H1 (cell line): Measurements from ENCODE around the gene AIPL1. TPM values are rescaled to one million over a fixed set of nuclear protein-coding genes. Genes with fewer than 3 reads are reported as not detected.

ENCODE experiments used
- CTCF ChIA-PET: fragments of 300-600 bp; sonication (Branson Sonifier 250); formaldehyde crosslinking; loops from one replicate; lab custom pipeline; 2021; ENCODE audit not compliant: partially characterized antibody; lab: Charles Lee
- POLR2A ChIA-PET: fragments of 300-600 bp; sonication (Branson Sonifier 250); formaldehyde crosslinking; loops from one replicate; lab custom pipeline; 2021; ENCODE audit warnings: inconsistent platforms; ENCODE audit not compliant: partially characterized antibody; lab: Charles Lee
- DNase-seq, 2 experiments: peaks; one replicate each; pipeline versions ENCODE4 v3.0.0 to v3.0.0-alpha.2; 2010 to 2022; ENCODE audit warnings: low spot score in 2 of 2, low read depth in 1 of 2, mixed read lengths in 1 of 2
- FAIRE-seq: peaks from 2 replicates; lab custom pipeline; 2011; peaks lifted over from hg19 to GRCh38; lab: Jason Lieb, UNC
- H2AFZ ChIP-seq: 2 replicates; pipeline ENCODE4 v1.8.1; 2012; ENCODE audit warnings: low read length, inconsistent platforms
- H2AK5ac ChIP-seq: 2 replicates; pipeline ENCODE4 v1.6.1; 2013; ENCODE audit warnings: low read depth, low read length
- H2BK120ac ChIP-seq: replicated peaks from 2 replicates; pipeline ENCODE3; 2013; ENCODE audit warnings: low read depth, low read length, inconsistent platforms
- H2BK12ac ChIP-seq: 2 replicates; pipeline ENCODE4 v1.6.1; 2013; ENCODE audit warnings: low read depth, low read length
- H2BK15ac ChIP-seq: 2 replicates; pipeline ENCODE4 v1.6.1; 2013; ENCODE audit warnings: low read length
- H2BK20ac ChIP-seq: 2 replicates; pipeline ENCODE4 v1.6.1; 2013; ENCODE audit warnings: low read length
- H2BK5ac ChIP-seq: 2 replicates; pipeline ENCODE4 v1.6.1; 2013; ENCODE audit warnings: low read depth, low read length
- H3K14ac ChIP-seq: 2 replicates; pipeline ENCODE4 v1.6.1; 2013; ENCODE audit warnings: inconsistent platforms; ENCODE audit not compliant: insufficient read length
- H3K18ac ChIP-seq: 2 replicates; pipeline ENCODE4 v1.6.1; 2013; ENCODE audit warnings: low read length; ENCODE audit errors: extremely low read depth
- H3K23ac ChIP-seq: 2 replicates; pipeline ENCODE4 v1.6.1; 2013; ENCODE audit warnings: inconsistent platforms; ENCODE audit not compliant: insufficient read length
- H3K23me2 ChIP-seq: 2 replicates; pipeline ENCODE4 v1.6.1; 2013; ENCODE audit warnings: low read depth, low read length
- H3K27ac ChIP-seq: 2 replicates; pipeline ENCODE4 v1.6.1; 2011; ENCODE audit warnings: low read depth, low read length, inconsistent platforms
- H3K27me3 ChIP-seq, 4 experiments: replicated peaks in 1 of 4; 1 replicate in 1 of 4; 2 replicates in 3 of 4; pipeline versions ENCODE4 v1.6.1 to v1.8.1; 2011 to 2013; ENCODE audit warnings: low read length in 3 of 4, mild to moderate bottlenecking in 3 of 4, inconsistent platforms in 2 of 4, mixed read lengths in 2 of 4, moderate library complexity in 1 of 4; ENCODE audit not compliant: control insufficient read depth in 3 of 4, insufficient read depth in 3 of 4; ENCODE audit errors: extremely low read depth in 1 of 4
- H3K36me3 ChIP-seq, 4 experiments: 2 replicates each; pipeline versions ENCODE4 v1.6.1 to v1.8.1; 2011 to 2013; ENCODE audit warnings: mild to moderate bottlenecking in 4 of 4, low read length in 3 of 4, moderate library complexity in 2 of 4, control low read depth in 1 of 4, inconsistent platforms in 1 of 4; ENCODE audit not compliant: insufficient read depth in 4 of 4, control insufficient read depth in 2 of 4
- H3K4ac ChIP-seq: replicated peaks from 2 replicates; pipeline ENCODE3; 2013; ENCODE audit warnings: low read length, low read depth, mixed read lengths, inconsistent platforms; ENCODE audit not compliant: insufficient read length
- H3K4me1 ChIP-seq, 4 experiments: replicated peaks in 1 of 4; 1 replicate in 1 of 4; 2 replicates in 3 of 4; pipeline versions ENCODE4 v1.6.1 to v1.8.1; 2011 to 2013; ENCODE audit warnings: low read length in 3 of 4, inconsistent platforms in 2 of 4, mixed read lengths in 1 of 4; ENCODE audit not compliant: insufficient read depth in 4 of 4, control insufficient read depth in 3 of 4
- H3K4me2 ChIP-seq, 2 experiments: 2 replicates each; pipeline versions ENCODE4 v1.6.1 to v1.8.1; 2011 to 2013; ENCODE audit warnings: low read depth in 2 of 2, low read length in 2 of 2, control low read depth in 1 of 2, inconsistent platforms in 1 of 2, mild to moderate bottlenecking in 1 of 2; ENCODE audit not compliant: insufficient read depth in 1 of 2
- H3K4me3 ChIP-seq, 4 experiments: fragments of 200-600, 300-600 bp in 1 of 4; sonication (generic), shearing (Covaris generic), sonication (Bioruptor Twin) in 1 of 4; 2 replicates each; pipeline versions ENCODE4 v1.5.1 to v1.8.1; 2011 to 2016; ENCODE audit warnings: low read length in 4 of 4, low read depth in 3 of 4, control low read depth in 2 of 4, inconsistent platforms in 2 of 4, mild to moderate bottlenecking in 2 of 4, mixed read lengths in 1 of 4, moderate library complexity in 1 of 4; ENCODE audit not compliant: insufficient read depth in 2 of 4; ENCODE audit errors: extremely low read depth in 1 of 4
- H3K56ac ChIP-seq: replicated peaks from 2 replicates; pipeline ENCODE3; 2013; ENCODE audit warnings: low read depth, mild to moderate bottlenecking, mixed read lengths, low read length, inconsistent platforms; ENCODE audit not compliant: insufficient read length
- H3K79me1 ChIP-seq: 2 replicates; pipeline ENCODE4 v1.6.1; 2013; ENCODE audit warnings: low read depth, low read length, control low read depth
- H3K79me2 ChIP-seq, 2 experiments: 2 replicates each; pipeline versions ENCODE4 v1.6.1 to v1.8.1; 2012 to 2013; ENCODE audit warnings: low read length in 2 of 2, mild to moderate bottlenecking in 2 of 2, inconsistent platforms in 1 of 2; ENCODE audit not compliant: insufficient read depth in 2 of 2, control insufficient read depth in 1 of 2
- H3K9ac ChIP-seq, 4 experiments: replicated peaks in 1 of 4; 1 replicate in 1 of 4; 2 replicates in 3 of 4; pipeline versions ENCODE4 v1.6.1 to v1.8.1; 2011 to 2013; ENCODE audit warnings: low read depth in 3 of 4, low read length in 3 of 4, control low read depth in 2 of 4, mild to moderate bottlenecking in 2 of 4, moderate library complexity in 2 of 4, inconsistent platforms in 1 of 4; ENCODE audit errors: extremely low read depth in 1 of 4
- H3K9me3 ChIP-seq, 2 experiments: 2 replicates each; pipeline versions ENCODE4 v1.6.1 to v1.8.1; 2012 to 2013; ENCODE audit warnings: mild to moderate bottlenecking in 2 of 2, moderate library complexity in 2 of 2, control low read depth in 1 of 2, inconsistent platforms in 1 of 2, low read depth in 1 of 2, low read length in 1 of 2, mixed read lengths in 1 of 2; ENCODE audit not compliant: insufficient read depth in 2 of 2
- H4K20me1 ChIP-seq, 2 experiments: replicated peaks in 1 of 2; 2 replicates each; pipeline versions ENCODE3 to v1.8.1; 2011 to 2013; ENCODE audit warnings: inconsistent platforms in 2 of 2, low read length in 2 of 2, mild to moderate bottlenecking in 1 of 2; ENCODE audit not compliant: insufficient read depth in 2 of 2, control insufficient read depth in 1 of 2
- H4K5ac ChIP-seq: 2 replicates; pipeline ENCODE4 v1.6.1; 2013; ENCODE audit warnings: low read length, low read depth, mixed read lengths, inconsistent platforms; ENCODE audit not compliant: insufficient read length
- H4K8ac ChIP-seq: 2 replicates; pipeline ENCODE4 v1.8.0; 2013; ENCODE audit warnings: mild to moderate bottlenecking, moderate library complexity, low read length, inconsistent platforms; ENCODE audit not compliant: insufficient read depth; ENCODE audit errors: extremely low read depth
- H4K91ac ChIP-seq: replicated peaks from 2 replicates; pipeline ENCODE3; 2013; ENCODE audit warnings: low read length, mixed read lengths, inconsistent platforms; ENCODE audit not compliant: insufficient read length
- BACH1 ChIP-seq: IDR thresholded peaks from 2 replicates; pipeline ENCODE4 v1.6.1; 2012; ENCODE audit warnings: low read length, improper control_type of control experiment
- BCL11A ChIP-seq, 2 experiments: IDR thresholded peaks; one replicate each; pipeline ENCODE4 v1.6.1; 2011; ENCODE audit warnings: low read depth in 2 of 2, low read length in 2 of 2, mild to moderate bottlenecking in 2 of 2
- CBX8 ChIP-seq: fragments of 300-800, 300-1000 bp; sonication (generic); IDR thresholded peaks from 2 replicates; pipeline ENCODE4 v1.7.1; 2016; ENCODE audit warnings: low read depth, low read length, borderline replicate concordance
- CHD1 ChIP-seq: IDR thresholded peaks from 2 replicates; pipeline ENCODE4 v1.6.1; 2012; ENCODE audit warnings: low read depth, low read length, improper control_type of control experiment
- CREB1 ChIP-seq: IDR thresholded peaks from 2 replicates; pipeline ENCODE4 v1.6.1; 2012; ENCODE audit warnings: inconsistent platforms
- E2F6 ChIP-seq: IDR thresholded peaks from 2 replicates; pipeline ENCODE4 v1.6.1; 2012; ENCODE audit warnings: inconsistent platforms
- GABPA ChIP-seq: IDR thresholded peaks from 2 replicates; pipeline ENCODE4 v1.6.1; 2011; ENCODE audit warnings: mild to moderate bottlenecking, low read length, moderate library complexity, borderline replicate concordance; ENCODE audit not compliant: insufficient read depth
- JUND ChIP-seq: IDR thresholded peaks from 2 replicates; pipeline ENCODE4 v1.6.1; 2011; ENCODE audit warnings: mild to moderate bottlenecking, improper control_type of control experiment, low read length
- KDM1A ChIP-seq: fragments of 200-600, 300-600 bp; sonication (generic); IDR thresholded peaks from 2 replicates; pipeline ENCODE4 v1.7.1; 2016; ENCODE audit warnings: mild to moderate bottlenecking, low read length, borderline replicate concordance
- NANOG ChIP-seq: IDR thresholded peaks from 2 replicates; pipeline ENCODE4 v1.6.1; 2011; ENCODE audit warnings: low read length, low read depth, mild to moderate bottlenecking, inconsistent platforms; ENCODE audit not compliant: insufficient read depth, poor library complexity, severe bottlenecking
- PHF8 ChIP-seq: fragments of 200-600 bp; sonication (generic); conservative IDR thresholded peaks from 2 replicates; pipeline ENCODE4 v1.7.1; 2012; ENCODE audit warnings: low read depth, mild to moderate bottlenecking, inconsistent platforms, low read length, moderate library complexity
- RXRA ChIP-seq: IDR thresholded peaks from 2 replicates; pipeline ENCODE4 v1.6.1; 2011; ENCODE audit warnings: low read depth, mild to moderate bottlenecking, low read length, moderate library complexity; ENCODE audit not compliant: insufficient read depth
- SIX5 ChIP-seq: IDR thresholded peaks from 2 replicates; pipeline ENCODE4 v1.6.1; 2011; ENCODE audit warnings: mild to moderate bottlenecking, low read depth, low read length
- SUZ12 ChIP-seq: fragments of 200-600 bp; sonication (generic); IDR thresholded peaks from 2 replicates; pipeline ENCODE4 v1.6.1; 2012; ENCODE audit warnings: mild to moderate bottlenecking, inconsistent platforms, low read length, moderate library complexity, mixed read lengths
- YY1 ChIP-seq: IDR thresholded peaks from 2 replicates; pipeline ENCODE4 v1.6.1; 2011; ENCODE audit warnings: low read depth, mild to moderate bottlenecking, low read length
- WGBS, 2 experiments: shearing (Covaris generic) in 1 of 2; methylation state at CpG; one replicate each; pipeline versions ENCODE4 v1.1.6 to v1.1.7; 2013 to 2015; ENCODE audit warnings: low lambda C conversion rate in 2 of 2, mixed read lengths in 2 of 2, inconsistent platforms in 1 of 2, low coverage in 1 of 2, missing lambda C conversion rate in 1 of 2; ENCODE audit not compliant: insufficient replicate concordance in 2 of 2, insufficient coverage in 1 of 2, insufficient read length in 1 of 2; ENCODE audit errors: extremely low coverage in 1 of 2, missing lambda C conversion rate in 1 of 2; 5-methylcytosine and 5-hydroxymethylcytosine counted together
- polyA plus RNA-seq, 7 experiments: library from polyadenylated mRNA; depleted of rRNA in 3 of 7; stranded (reverse) in 5 of 7; unstranded in 2 of 7; fragments of >200 nt in 5 of 7; fragments of 200-250 nt in 2 of 7; gene quantifications; 1 replicate in 5 of 7; 2 replicates in 1 of 7; 4 replicates in 1 of 7; pipeline versions ENCODE4 v1.2.1 to v1.2.3, GENCODE V29; 2011 to 2013; ENCODE audit warnings: missing spikeins in 2 of 7, mixed read lengths in 2 of 7
- total RNA-seq: library from RNA; stranded (reverse); fragmentation: NEBNext Ultra II Directional; extraction: Animal tissue kit (Norgen Biotek cat#: 25700); gene quantifications from 2 replicates; pipeline ENCODE4 v1.2.1, GENCODE V29; 2021

Gene AIPL1
- total and polyA plus RNA-seq, 2 of the 8 experiments (the other 6 are each of a cell fraction or from before 2014, with no cell fraction given): 0.56 to 0.71 TPM

GRCh38 chr17:6387858-6388257 is 47.1 kb downstream of the AIPL1 start:
- H2BK20ac ChIP-seq: no peak overlapping the region
- no peaks in the 10 kb centered on the region for H3K79me2 ChIP-seq
- 88% methylated on average over 8 of the region's 8 CpGs; no CpG with 5 or more reads in 1 of the 2 experiments for WGBS, 2 experiments
- no peak overlapping the region for H3K56ac ChIP-seq
- no peak overlapping the region for H3K18ac ChIP-seq
- no peak overlapping the region for H3K27ac ChIP-seq
- no peak overlapping the region for H4K5ac ChIP-seq
- DNase-seq (peak in 1 of 2 experiments; percentile 11), FAIRE-seq (no peak)
- H3K9ac ChIP-seq: no peak overlapping the region
- H3K36me3 ChIP-seq: no peaks in the 10 kb centered on the region
- no peak overlapping the region for H2AFZ ChIP-seq
- H3K79me1 ChIP-seq: no peaks in the 10 kb centered on the region
- no peak overlapping the region for H3K23ac ChIP-seq
- H4K8ac ChIP-seq: no peak overlapping the region
- H2AK5ac ChIP-seq: no peak overlapping the region
- H3K9me3 ChIP-seq: no peaks in the 10 kb centered on the region
- H4K20me1 ChIP-seq: no peaks in the 10 kb centered on the region
- H3K4me2 ChIP-seq: no peak overlapping the region
- H3K4me1 ChIP-seq: no peaks in the 10 kb centered on the region; a peak in 1 of 7 replicates
- H2BK5ac ChIP-seq: no peak overlapping the region
- ChIA-PET CTCF (no interaction called here), POLR2A (no interaction called here)
- no peak overlapping the region for H3K4me3 ChIP-seq
- no peak overlapping the region for H4K91ac ChIP-seq
- no peak overlapping the region for H3K4ac ChIP-seq
- H3K23me2 ChIP-seq: no peaks in the 10 kb centered on the region
- no peak overlapping the region for H2BK120ac ChIP-seq
- H2BK12ac ChIP-seq: no peak overlapping the region
- H2BK15ac ChIP-seq: no peak overlapping the region
- H3K27me3 ChIP-seq: no peaks in the 10 kb centered on the region
- H3K14ac ChIP-seq: no peak overlapping the region
- no peak for TF ChIP-seq BCL11A (IDR thresholded peaks at IDR 0.05; ENCODE audit: low read depth in 2 of 2, low read length in 2 of 2)
- no peak for TF ChIP-seq CBX8
- TF ChIP-seq PHF8: no peak
- TF ChIP-seq YY1: no peak
- TF ChIP-seq KDM1A: no peak
- TF ChIP-seq JUND: no peak
- TF ChIP-seq E2F6: no peak
- TF ChIP-seq GABPA: no peak
- TF ChIP-seq CREB1: no peak
- TF ChIP-seq SUZ12: no peak
- no peak for TF ChIP-seq RXRA
- no peak for TF ChIP-seq NANOG
- TF ChIP-seq CHD1: no peak
- TF ChIP-seq BACH1: no peak
- TF ChIP-seq SIX5: no peak
